Mammary epithelial cell (primary cell): ENCODE results near the gene TLK1.

Experiments used
- CTCF ChIP-seq, 2 donors: IDR thresholded peaks in 1 of 2; conservative IDR thresholded peaks in 1 of 2; 2 replicates each; pipeline ENCODE4 v1.5.1; 2011 to 2012; ENCODE audit warnings: inconsistent platforms in 2 of 2, low read length in 2 of 2, mild to moderate bottlenecking in 2 of 2, control low read depth in 1 of 2, low read depth in 1 of 2; ENCODE audit not compliant: insufficient read depth in 1 of 2; ENCODE audit errors: extremely low read depth in 1 of 2
- EZH2 ChIP-seq: IDR thresholded peaks from 2 replicates; pipeline ENCODE4 v1.6.1; 2012; ENCODE audit warnings: low read length, inconsistent platforms, borderline replicate concordance

GRCh38 chr2:171154348-171154747 lies 6.3 kb downstream of the TLK1 start:
- TF ChIP-seq CTCF (conservative IDR thresholded peaks at IDR 0.05 in 1 of 2, IDR thresholded peaks at IDR 0.05 in 1 of 2; ENCODE audit: extremely low read depth in 1 of 2, insufficient read depth in 1 of 2, low read depth in 1 of 2, low read length in 2 of 2) (no peak), EZH2 (no peak)
